ENCODE measurements around the gene CDT1. TPM values are rescaled to one million over a fixed set of nuclear protein-coding genes. Genes with fewer than 3 reads are reported as not detected.

The CDT1 gene
- total RNA-seq, 1 donor from 2014 or later, result 79.6 TPM

DNA sequence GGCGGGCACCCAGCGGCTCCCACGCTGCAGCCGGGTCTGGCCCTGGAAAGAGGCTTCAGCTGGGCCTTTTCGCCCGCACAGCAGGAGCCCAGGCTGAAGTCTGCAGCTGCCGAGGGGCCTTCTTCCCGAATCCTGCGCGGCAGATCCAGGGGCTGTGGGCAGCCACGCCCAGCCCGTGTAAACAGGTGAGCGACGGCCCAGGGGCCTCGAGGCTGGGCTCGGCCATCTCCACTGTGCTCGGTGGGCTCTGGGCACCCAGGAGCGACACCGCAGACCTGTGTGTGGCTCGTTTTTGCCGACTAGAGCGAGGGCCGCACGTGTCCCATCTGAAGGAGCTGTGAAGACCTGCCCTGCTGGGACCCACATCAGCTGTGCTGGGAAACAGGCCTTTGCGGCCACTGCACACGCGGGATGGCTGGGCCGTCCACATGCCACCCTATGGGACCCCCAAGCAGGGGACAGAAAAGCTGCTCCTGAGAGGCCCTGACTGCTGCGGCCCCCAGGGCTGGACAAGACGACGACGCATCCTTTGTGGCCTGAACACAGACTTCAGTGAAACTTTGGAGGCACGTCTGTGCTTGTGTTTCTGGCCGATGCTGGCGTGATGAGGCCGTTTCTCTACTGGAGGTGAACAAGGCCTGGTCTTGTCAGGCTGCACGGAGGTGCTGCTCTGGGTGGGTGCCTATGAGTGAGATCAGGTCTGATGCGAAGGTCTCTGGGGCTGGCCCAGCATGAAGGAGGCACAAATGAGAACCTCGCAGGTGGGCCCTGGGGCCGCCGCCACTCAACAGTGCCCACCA is 13.3 kb downstream of the CDT1 start:
- no peak for DNase-seq (ENCODE audit: low read depth, low spot score)
- TF ChIP-seq, protein P1, sequence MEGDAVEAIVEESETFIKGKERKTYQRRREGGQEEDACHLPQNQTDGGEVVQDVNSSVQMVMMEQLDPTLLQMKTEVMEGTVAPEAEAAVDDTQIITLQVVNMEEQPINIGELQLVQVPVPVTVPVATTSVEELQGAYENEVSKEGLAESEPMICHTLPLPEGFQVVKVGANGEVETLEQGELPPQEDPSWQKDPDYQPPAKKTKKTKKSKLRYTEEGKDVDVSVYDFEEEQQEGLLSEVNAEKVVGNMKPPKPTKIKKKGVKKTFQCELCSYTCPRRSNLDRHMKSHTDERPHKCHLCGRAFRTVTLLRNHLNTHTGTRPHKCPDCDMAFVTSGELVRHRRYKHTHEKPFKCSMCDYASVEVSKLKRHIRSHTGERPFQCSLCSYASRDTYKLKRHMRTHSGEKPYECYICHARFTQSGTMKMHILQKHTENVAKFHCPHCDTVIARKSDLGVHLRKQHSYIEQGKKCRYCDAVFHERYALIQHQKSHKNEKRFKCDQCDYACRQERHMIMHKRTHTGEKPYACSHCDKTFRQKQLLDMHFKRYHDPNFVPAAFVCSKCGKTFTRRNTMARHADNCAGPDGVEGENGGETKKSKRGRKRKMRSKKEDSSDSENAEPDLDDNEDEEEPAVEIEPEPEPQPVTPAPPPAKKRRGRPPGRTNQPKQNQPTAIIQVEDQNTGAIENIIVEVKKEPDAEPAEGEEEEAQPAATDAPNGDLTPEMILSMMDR (conservative IDR thresholded peaks at IDR 0.05), result no peak
- H3K36me3 Mint-ChIP-seq (ENCODE audit: low read depth), result no peaks in the 10 kb centered on the region
- peaks cover 7% of the 10 kb centered on the region for H3K4me1 Mint-ChIP-seq
- no peak overlapping the region for H3K27ac Mint-ChIP-seq (ENCODE audit: unreplicated experiment)
- no peak overlapping the region for H3K4me3 Mint-ChIP-seq
- peaks cover 4% of the 10 kb centered on the region for H3K27me3 Mint-ChIP-seq (ENCODE audit: low read depth)
- no peaks in the 10 kb centered on the region for H3K9me3 Mint-ChIP-seq

DNA sequence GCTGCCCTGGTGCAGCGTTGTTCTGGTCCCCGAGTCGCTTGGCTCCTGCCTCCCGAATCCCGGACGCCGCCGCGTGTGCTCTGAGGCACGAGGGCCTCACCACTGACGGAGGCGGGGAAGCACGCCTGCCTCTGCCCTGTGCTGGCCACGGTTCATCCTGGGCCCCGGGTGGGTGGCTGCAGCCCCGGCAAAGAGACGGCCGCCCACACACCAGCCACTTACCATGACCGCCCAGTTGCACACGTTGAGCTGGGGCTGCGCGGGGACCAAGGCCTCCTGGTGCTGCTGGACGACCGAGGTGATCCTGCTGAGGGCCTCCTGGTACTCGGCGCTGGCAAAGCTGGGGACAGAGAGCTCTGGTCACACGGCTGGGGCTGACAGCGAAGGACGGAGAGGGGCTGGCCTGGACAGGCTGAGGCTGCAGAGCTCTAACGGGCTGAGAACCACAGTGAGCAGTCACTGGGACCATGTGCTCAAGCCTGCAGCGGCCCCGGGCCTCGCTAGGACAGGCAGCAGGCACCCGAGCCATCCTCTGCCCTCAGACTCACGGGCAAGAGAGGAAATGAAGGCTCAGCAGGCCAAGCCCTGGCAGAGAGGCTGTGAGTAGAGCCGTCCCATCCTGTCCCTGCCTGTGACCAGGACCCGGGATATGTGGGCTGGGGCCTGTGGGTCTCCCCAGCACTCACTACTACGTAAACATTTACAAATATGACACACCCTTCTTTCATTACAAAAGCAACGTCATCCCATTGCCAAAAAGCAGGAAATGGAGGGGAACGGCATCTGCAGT is 14.4 kb downstream of the CDT1 start:
- H3K4me3 Mint-ChIP-seq, result no peak overlapping the region
- no peak for DNase-seq (ENCODE audit: low read depth, low spot score)
- peaks cover 5% of the 10 kb centered on the region for H3K4me1 Mint-ChIP-seq
- H3K9me3 Mint-ChIP-seq, result no peaks in the 10 kb centered on the region
- TF ChIP-seq, protein P1 (conservative IDR thresholded peaks at IDR 0.05), result no peak
- H3K36me3 Mint-ChIP-seq (ENCODE audit: low read depth), result no peaks in the 10 kb centered on the region
- no peak overlapping the region for H3K27ac Mint-ChIP-seq (ENCODE audit: unreplicated experiment)
- H3K27me3 Mint-ChIP-seq (ENCODE audit: low read depth), result peaks cover 4% of the 10 kb centered on the region

DNA sequence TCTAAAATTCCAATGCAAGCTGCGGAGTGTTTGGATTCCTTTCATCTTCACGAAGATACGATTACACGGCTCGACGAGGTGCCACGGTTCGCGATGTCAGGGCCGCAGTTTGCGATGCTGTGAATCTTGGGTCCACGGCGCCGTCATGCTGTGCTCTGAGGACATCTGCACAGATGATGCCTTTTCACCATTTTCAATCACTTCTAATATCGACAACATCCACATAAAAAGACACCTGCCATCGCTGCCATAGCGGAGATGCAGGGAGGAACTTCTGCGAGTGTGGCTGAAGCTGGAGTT is 14.9 kb downstream of the CDT1 start:
- Mint-ChIP-seq H3K9me3 (no peaks in the 10 kb centered on the region), H3K27ac (ENCODE audit: unreplicated experiment) (no peak overlapping the region), H3K36me3 (ENCODE audit: low read depth) (no peaks in the 10 kb centered on the region), H3K4me3 (peak overlapping the region; percentile 18), H3K4me1 (peaks cover 5% of the 10 kb centered on the region), H3K27me3 (ENCODE audit: low read depth) (peaks cover 4% of the 10 kb centered on the region)
- TF ChIP-seq, protein P1 (conservative IDR thresholded peaks at IDR 0.05), result no peak
- DNase-seq (ENCODE audit: low read depth, low spot score), result no peak

DNA sequence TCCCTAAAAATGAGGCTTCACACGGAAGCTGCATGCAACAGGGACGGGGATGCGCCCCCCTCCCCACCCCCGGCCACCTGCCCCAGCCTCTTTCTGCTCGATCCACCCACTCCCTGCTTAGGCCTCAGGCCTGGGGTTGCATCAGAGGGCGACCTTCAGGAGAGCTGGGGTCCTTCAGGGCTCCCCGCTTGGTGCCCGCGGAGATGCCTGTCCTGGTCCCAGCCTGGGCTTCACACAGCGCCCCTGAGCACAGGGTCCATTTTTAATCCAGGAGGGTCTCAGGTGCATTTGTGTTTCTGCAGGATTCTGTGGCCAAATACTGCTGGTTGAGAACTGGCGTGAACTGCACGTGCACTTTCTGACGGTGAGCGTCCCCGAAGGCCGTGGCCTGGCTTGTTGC is 15.5 kb downstream of the CDT1 start:
- Mint-ChIP-seq H3K27ac (ENCODE audit: unreplicated experiment) (no peak overlapping the region), H3K4me3 (no peak overlapping the region), H3K4me1 (no peaks in the 10 kb centered on the region), H3K27me3 (ENCODE audit: low read depth) (no peaks in the 10 kb centered on the region), H3K9me3 (no peaks in the 10 kb centered on the region), H3K36me3 (ENCODE audit: low read depth) (no peaks in the 10 kb centered on the region)
- TF ChIP-seq, protein P1 (conservative IDR thresholded peaks at IDR 0.05), result no peak
- no peak for DNase-seq (ENCODE audit: low read depth, low spot score)

DNA sequence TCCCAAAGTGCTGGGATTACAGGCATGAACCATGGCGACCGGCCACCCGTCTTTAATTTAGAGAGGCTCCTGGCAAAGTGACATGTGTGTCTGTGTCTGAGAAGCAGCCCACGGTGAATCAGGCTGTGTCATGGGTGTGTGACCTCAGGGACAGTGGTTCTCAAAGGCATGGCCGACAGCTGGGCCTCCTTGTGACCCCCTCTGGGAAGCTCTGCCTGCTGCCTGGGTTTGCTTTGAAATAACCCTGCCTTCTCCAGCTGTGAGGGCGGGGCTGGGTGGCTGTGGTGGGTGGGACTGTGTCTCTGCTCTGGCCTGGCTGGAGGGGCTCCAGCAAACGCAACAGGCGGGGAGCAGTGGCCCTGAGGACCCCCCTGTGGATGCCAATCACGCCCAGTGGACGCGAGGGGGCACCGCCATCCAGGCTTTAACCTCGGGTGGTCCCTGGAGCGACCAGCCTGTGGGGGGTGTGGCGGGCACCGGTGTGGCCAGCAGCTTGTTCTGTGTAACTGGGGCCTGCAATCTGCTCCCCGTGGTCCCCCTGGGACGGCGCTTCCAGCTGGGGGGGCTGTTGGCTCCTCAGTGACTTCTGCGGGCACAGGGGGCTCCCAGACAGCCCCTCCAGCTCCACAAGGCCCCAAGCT is 16.9 kb downstream of the CDT1 start:
- Mint-ChIP-seq H3K27me3 (ENCODE audit: low read depth) (no peaks in the 10 kb centered on the region), H3K4me1 (no peaks in the 10 kb centered on the region), H3K9me3 (no peaks in the 10 kb centered on the region), H3K4me3 (no peak overlapping the region), H3K36me3 (ENCODE audit: low read depth) (no peaks in the 10 kb centered on the region), H3K27ac (ENCODE audit: unreplicated experiment) (no peak overlapping the region)
- DNase-seq (ENCODE audit: low read depth, low spot score), result no peak
- TF ChIP-seq, protein P1 (conservative IDR thresholded peaks at IDR 0.05), result no peak

All from neural crest cell (in vitro differentiated cells).